NK-92 (cell line): Measurements from ENCODE around the gene PRR14L.

Source experiments
- DNase-seq: peaks from one replicate; lab custom pipeline; 2025; ENCODE audit not compliant: unreplicated experiment; lab: John Stamatoyannopoulos, UW

Gene PRR14L

GRCh38 chr22:31647066-31647465 lies 102.9 kb downstream of the PRR14L start:
- no peak for DNase-seq

GRCh38 chr22:31646186-31647019 lies 103.5 kb downstream of the PRR14L start:
- DNase-seq: no peak

GRCh38 chr22:31639436-31640039 lies 110.4 kb downstream of the PRR14L start:
- no peak for DNase-seq

GRCh38 chr22:31637891-31638618 lies 111.9 kb downstream of the PRR14L start:
- DNase-seq: no peak

- DNase-seq: no peak
Measured at GRCh38 chr22:31637447-31637890, 112.5 kb downstream of the PRR14L start.

- DNase-seq: no peak
Measured at GRCh38 chr22:31635638-31636306, 114.2 kb downstream of the PRR14L start.

- no peak for DNase-seq
Measured at GRCh38 chr22:31631436-31631835, 118.5 kb downstream of the PRR14L start.
